Activated effector memory CD4-positive, alpha-beta T cell treated with anti-CD3 and anti-CD28 coated beads, Interleukin-2, amount 50 U/mL, for 16 hours (primary cell): ENCODE results near the gene DIP2A.
"Not testable (repeated sequence)": the region's sequence is repeated elsewhere in the genome, so short reads cannot be mapped to it uniquely, and the experiment has no call there.

Experiments
- DNase-seq: peaks from one replicate; pipeline ENCODE4 v3.0.0-alpha.2; 2020

DIP2A gene

GRCh38 chr21:46426313-46427046 lies 32.2 kb upstream of the DIP2A start:
- DNase-seq, result no peak

GRCh38 chr21:46427516-46427915 lies 31.2 kb upstream of the DIP2A start:
- DNase-seq, result no peak

GRCh38 chr21:46428286-46428685 lies 30.4 kb upstream of the DIP2A start:
- no peak for DNase-seq

GRCh38 chr21:46428987-46429710 lies 29.5 kb upstream of the DIP2A start:
- no peak for DNase-seq

GRCh38 chr21:46429754-46430681 lies 28.7 kb upstream of the DIP2A start:
- DNase-seq, result no peak

- DNase-seq, result no peak
Measured at GRCh38 chr21:46431448-46431847, 27.2 kb upstream of the DIP2A start.

GRCh38 chr21:46431884-46432488 lies 26.7 kb upstream of the DIP2A start:
- no peak for DNase-seq

GRCh38 chr21:46433116-46433515 lies 25.6 kb upstream of the DIP2A start:
- DNase-seq, result not testable (repeated sequence)

- DNase-seq, result no peak
Measured at GRCh38 chr21:46434322-46434958, 24.3 kb upstream of the DIP2A start.

GRCh38 chr21:46435786-46436227 lies 22.9 kb upstream of the DIP2A start:
- no peak for DNase-seq

GRCh38 chr21:46436621-46437020 lies 22.1 kb upstream of the DIP2A start:
- DNase-seq, result no peak

- no peak for DNase-seq
Measured at GRCh38 chr21:46437096-46437498, 21.6 kb upstream of the DIP2A start.

- DNase-seq, result no peak
Measured at GRCh38 chr21:46437511-46437910, 21.2 kb upstream of the DIP2A start.

GRCh38 chr21:46438241-46438640 lies 20.4 kb upstream of the DIP2A start:
- DNase-seq, result no peak

GRCh38 chr21:46439906-46440305 lies 18.8 kb upstream of the DIP2A start:
- no peak for DNase-seq

GRCh38 chr21:46441331-46441730 lies 17.4 kb upstream of the DIP2A start:
- DNase-seq, result no peak

GRCh38 chr21:46441961-46442498 lies 16.7 kb upstream of the DIP2A start:
- no peak for DNase-seq

GRCh38 chr21:46442938-46443337 lies 15.8 kb upstream of the DIP2A start:
- DNase-seq, result no peak

- peak; percentile 42 for DNase-seq
Measured at GRCh38 chr21:46443910-46444309, 14.8 kb upstream of the DIP2A start.

GRCh38 chr21:46448108-46448507 lies 10.6 kb upstream of the DIP2A start:
- DNase-seq, result no peak

- not testable (repeated sequence) for DNase-seq
Measured at GRCh38 chr21:46448855-46449254, 9.8 kb upstream of the DIP2A start.

- no peak for DNase-seq
Measured at GRCh38 chr21:46452710-46453109, 6.0 kb upstream of the DIP2A start.
